Stomach (tissue), 9 donors: ENCODE data around the gene SPIRE2. TPM values are rescaled to one million over a fixed set of nuclear protein-coding genes. Genes with fewer than 3 reads are reported as not detected.
"Not testable (repeated sequence)": the region's sequence is repeated elsewhere in the genome, so short reads cannot be mapped to it uniquely, and the experiment has no call there.

ENCODE experiments used
- DNase-seq, 2 donors: peaks; one replicate each; pipeline versions ENCODE4 v3.0.0 to v3.0.0-alpha.2; 2013 to 2019
- H3K27ac ChIP-seq, 5 donors: fragments of 200-600 bp in 4 of 5; sonication (generic) in 4 of 5; one replicate each; pipeline ENCODE4 v1.5.1; 2013 to 2019; ENCODE audit warnings: mild to moderate bottlenecking in 1 of 5, moderate library complexity in 1 of 5
- H3K27me3 ChIP-seq, 3 donors: fragments of 200-600 bp; sonication (generic); one replicate each; pipeline ENCODE4 v1.5.1; 2017 to 2019; ENCODE audit warnings: mixed run types in 1 of 3
- H3K36me3 ChIP-seq, 4 donors: fragments of 200-600 bp; sonication (generic); 1 replicate in 3 of 4; 2 replicates in 1 of 4; pipeline ENCODE4 v1.5.1; 2016 to 2019
- H3K4me1 ChIP-seq, 4 donors: fragments of 200-600 bp; sonication (generic); one replicate each; pipeline ENCODE4 v1.5.1; 2016 to 2019
- H3K4me3 ChIP-seq, 4 donors: fragments of 200-600 bp; sonication (generic) in 3 of 4; one replicate each; pipeline ENCODE4 v1.5.1; 2016 to 2019; ENCODE audit warnings: mild to moderate bottlenecking in 1 of 4
- H3K9me3 ChIP-seq, 4 donors: fragments of 200-600 bp; sonication (generic); one replicate each; pipeline ENCODE4 v1.5.1; 2016 to 2019
- EP300 ChIP-seq: sonication (generic); formaldehyde crosslinking; IDR thresholded peaks from one replicate; pipeline ENCODE4 v1.6.1; 2017; ENCODE audit warnings: antibody characterized with exemption
- POLR2A ChIP-seq, 4 donors: fragments of 450-650 bp; IDR thresholded peaks; one replicate each; pipeline ENCODE4 v1.6.1; 2016; ENCODE audit warnings: antibody characterized with exemption in 4 of 4, control low read depth in 2 of 4, mild to moderate bottlenecking in 1 of 4, moderate library complexity in 1 of 4
- POLR2AphosphoS5 ChIP-seq, 3 donors: sonication (generic); formaldehyde crosslinking; IDR thresholded peaks; one replicate each; pipeline ENCODE4 v1.6.1; 2016; ENCODE audit warnings: antibody characterized with exemption in 3 of 3
- WGBS, 5 donors: extraction: QIAGEN DNeasy Blood & Tissue Kit in 3 of 5; methylation state at CpG; one replicate each; pipeline versions ENCODE4 v1.1.5 to v1.1.7; 2013 to 2018; 5-methylcytosine and 5-hydroxymethylcytosine counted together
- intact Hi-C: fragments of 100-400 bp; cut with DNase I; formaldehyde crosslinking; loops from one replicate; pipeline ENCODE4 v1.15.1; 2023; ENCODE audit warnings: low total_unique reads
- polyA plus RNA-seq, 3 donors: library from polyadenylated mRNA; stranded (reverse); fragments of 200-250 nt; gene quantifications; one replicate each; pipeline ENCODE4 v1.2.3, GENCODE V29; 2013
- total RNA-seq, 5 donors: library from RNA; depleted of rRNA; stranded (reverse); fragments of >200 nt; gene quantifications; one replicate each; pipeline versions ENCODE4 v1.1.0 to v1.2.3, GENCODE V29; 2014 to 2016
- TF ChIP-seq, protein P1 (sequence below), 7 experiments: fragments of 450-650 bp in 4 of 7; fragments of 200-600 bp in 3 of 7; sonication (generic) in 3 of 7; IDR thresholded peaks; one replicate each; pipeline ENCODE4 v1.5.1; 2016 to 2019; ENCODE audit warnings: antibody characterized with exemption in 7 of 7, control low read depth in 2 of 7, mild to moderate bottlenecking in 1 of 7
- donor health status: healthy with polysubstance abuse.
- donor health status: Bipolar disorder and iron deficiency.
- donor health status: healthy.

Gene SPIRE2
- total and polyA plus RNA-seq, 8 donors, result 3.9 to 230 (median 25.0) TPM

DNA sequence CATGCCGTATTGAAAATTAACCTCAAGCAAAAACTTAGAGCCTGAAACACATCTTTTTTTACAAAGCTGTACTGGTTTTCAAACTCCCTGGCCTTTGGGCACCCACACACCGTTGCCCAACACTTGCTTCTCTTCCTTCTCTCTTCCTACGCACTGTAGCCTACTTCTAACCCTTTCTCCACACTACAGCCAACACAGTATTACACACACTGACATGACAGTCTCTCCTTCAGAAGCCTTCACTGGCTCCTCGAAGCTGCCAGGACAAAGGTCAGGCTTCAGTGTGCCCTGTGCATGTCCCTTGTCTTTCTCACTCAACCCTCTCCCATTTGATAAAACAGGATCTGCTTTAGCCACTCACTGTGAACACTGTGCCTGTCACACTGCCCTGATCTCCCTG lies 19.8 kb upstream of the SPIRE2 start:
- TF ChIP-seq, protein P1, sequence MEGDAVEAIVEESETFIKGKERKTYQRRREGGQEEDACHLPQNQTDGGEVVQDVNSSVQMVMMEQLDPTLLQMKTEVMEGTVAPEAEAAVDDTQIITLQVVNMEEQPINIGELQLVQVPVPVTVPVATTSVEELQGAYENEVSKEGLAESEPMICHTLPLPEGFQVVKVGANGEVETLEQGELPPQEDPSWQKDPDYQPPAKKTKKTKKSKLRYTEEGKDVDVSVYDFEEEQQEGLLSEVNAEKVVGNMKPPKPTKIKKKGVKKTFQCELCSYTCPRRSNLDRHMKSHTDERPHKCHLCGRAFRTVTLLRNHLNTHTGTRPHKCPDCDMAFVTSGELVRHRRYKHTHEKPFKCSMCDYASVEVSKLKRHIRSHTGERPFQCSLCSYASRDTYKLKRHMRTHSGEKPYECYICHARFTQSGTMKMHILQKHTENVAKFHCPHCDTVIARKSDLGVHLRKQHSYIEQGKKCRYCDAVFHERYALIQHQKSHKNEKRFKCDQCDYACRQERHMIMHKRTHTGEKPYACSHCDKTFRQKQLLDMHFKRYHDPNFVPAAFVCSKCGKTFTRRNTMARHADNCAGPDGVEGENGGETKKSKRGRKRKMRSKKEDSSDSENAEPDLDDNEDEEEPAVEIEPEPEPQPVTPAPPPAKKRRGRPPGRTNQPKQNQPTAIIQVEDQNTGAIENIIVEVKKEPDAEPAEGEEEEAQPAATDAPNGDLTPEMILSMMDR (IDR thresholded peaks at IDR 0.05), result no peak
- no peak for TF ChIP-seq POLR2AphosphoS5 (IDR thresholded peaks at IDR 0.05)
- TF ChIP-seq EP300, result no peak
- TF ChIP-seq POLR2A (IDR thresholded peaks at IDR 0.05), result no peak
- H3K36me3 ChIP-seq, result no peaks in the 10 kb centered on the region
- no peaks in the 10 kb centered on the region for H3K27me3 ChIP-seq
- H3K9me3 ChIP-seq, result no peaks in the 10 kb centered on the region
- H3K27ac ChIP-seq, result no peak overlapping the region
- 68 to 93% (median 88%) methylated on average over 3 to 4 of the region's 4 CpGs for WGBS, 5 donors
- H3K4me1 ChIP-seq, result no peaks in the 10 kb centered on the region
- no peak overlapping the region for H3K4me3 ChIP-seq
- intact Hi-C loops, result no loop called here
- DNase-seq, result no peak

DNA sequence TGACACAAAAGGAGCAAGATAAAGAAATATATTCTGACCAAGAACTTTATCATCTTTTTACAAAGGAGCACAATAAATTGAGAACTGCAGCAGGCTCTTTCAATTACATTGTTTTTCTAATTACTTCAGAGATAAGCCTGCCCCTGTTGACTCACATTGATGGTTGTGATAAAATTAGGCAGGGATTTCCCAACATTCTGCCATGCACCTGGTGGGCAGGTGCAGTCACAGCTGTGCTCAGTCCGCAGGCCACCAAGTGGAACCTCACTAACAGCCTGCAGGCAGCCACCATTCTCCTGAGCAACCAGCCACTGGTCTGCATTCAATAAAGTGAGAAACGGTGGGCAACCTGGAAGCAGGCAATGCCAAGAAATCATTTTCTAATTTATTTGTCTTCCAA lies 17.0 kb upstream of the SPIRE2 start:
- DNase-seq, result no peak
- TF ChIP-seq EP300 (no peak), POLR2AphosphoS5 (IDR thresholded peaks at IDR 0.05) (no peak), POLR2A (IDR thresholded peaks at IDR 0.05) (no peak)
- TF ChIP-seq, protein P1 (IDR thresholded peaks at IDR 0.05), result no peak
- intact Hi-C loops, result no loop called here
- H3K36me3 ChIP-seq, result no peaks in the 10 kb centered on the region
- WGBS, 5 donors, result 65 to 92% (median 70%) methylated on average over 2 of the region's 2 CpGs
- no peak overlapping the region for H3K27ac ChIP-seq
- no peaks in the 10 kb centered on the region for H3K9me3 ChIP-seq
- peaks cover 8 to 9% (median 8%) of the 10 kb centered on the region in 4 donors for H3K4me1 ChIP-seq
- H3K4me3 ChIP-seq, result no peak overlapping the region
- H3K27me3 ChIP-seq, result peaks cover 0 to 13% (median 0%) of the 10 kb centered on the region in 3 donors

DNA sequence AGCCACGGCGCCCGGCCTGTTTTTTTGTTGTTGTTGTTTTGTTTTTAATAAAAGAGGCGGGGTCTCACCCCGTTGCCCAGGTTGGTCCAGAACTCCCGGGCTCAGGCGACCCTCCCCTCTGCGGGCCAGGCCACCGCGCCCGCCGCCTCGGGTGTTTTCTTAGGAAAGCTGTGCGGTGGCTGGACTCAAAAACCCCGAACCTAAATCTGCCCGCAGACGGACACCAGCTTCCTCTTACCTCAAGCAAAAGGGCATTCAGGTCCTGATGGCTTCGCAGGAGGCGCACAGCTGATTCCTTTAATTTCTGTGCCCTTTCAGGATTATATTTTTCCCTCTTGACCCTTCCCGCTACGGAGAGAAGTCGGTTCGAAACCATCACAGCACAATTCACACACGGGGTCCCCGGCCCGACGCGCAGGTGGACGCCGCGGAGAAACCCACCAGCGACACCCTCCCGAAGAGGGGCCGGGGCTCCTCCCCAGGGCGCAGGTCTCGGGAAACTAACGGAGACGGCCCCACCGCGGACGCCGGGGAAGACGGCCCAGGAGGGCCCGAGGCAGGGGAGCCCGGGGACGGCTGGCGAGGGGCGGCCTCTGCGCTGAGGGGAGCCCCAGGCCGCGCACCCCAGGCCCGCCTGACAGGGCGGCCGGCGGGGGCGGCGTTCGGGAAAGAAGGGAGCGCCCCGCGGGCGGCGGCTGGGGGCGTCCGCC lies 12.5 kb upstream of the SPIRE2 start:
- Histone ChIP-seq H3K27ac (peak overlapping the region in 2 of 5 donors; percentile 88 to 95), H3K4me3 (peak overlapping the region; percentile 54 to 82 (median 70)), H3K9me3 (no peaks in the 10 kb centered on the region), H3K27me3 (peaks cover 0 to 13% (median 0%) of the 10 kb centered on the region in 3 donors), H3K4me1 (peaks cover 8 to 35% (median 31%) of the 10 kb centered on the region in 4 donors), H3K36me3 (no peaks in the 10 kb centered on the region)
- DNase-seq, result no peak
- 3 to 5% (median 4%) methylated on average over 49 to 65 of the region's 65 CpGs for WGBS, 5 donors
- intact Hi-C loops, result loop anchor here (5.0 kb wide), 1 partner anchor 47 kb away; no protein-coding TSS in a partner anchor
- TF ChIP-seq EP300, result no peak
- TF ChIP-seq POLR2A (IDR thresholded peaks at IDR 0.05), result no peak
- TF ChIP-seq, protein P1 (IDR thresholded peaks at IDR 0.05), result no peak
- no peak for TF ChIP-seq POLR2AphosphoS5 (IDR thresholded peaks at IDR 0.05)

DNA sequence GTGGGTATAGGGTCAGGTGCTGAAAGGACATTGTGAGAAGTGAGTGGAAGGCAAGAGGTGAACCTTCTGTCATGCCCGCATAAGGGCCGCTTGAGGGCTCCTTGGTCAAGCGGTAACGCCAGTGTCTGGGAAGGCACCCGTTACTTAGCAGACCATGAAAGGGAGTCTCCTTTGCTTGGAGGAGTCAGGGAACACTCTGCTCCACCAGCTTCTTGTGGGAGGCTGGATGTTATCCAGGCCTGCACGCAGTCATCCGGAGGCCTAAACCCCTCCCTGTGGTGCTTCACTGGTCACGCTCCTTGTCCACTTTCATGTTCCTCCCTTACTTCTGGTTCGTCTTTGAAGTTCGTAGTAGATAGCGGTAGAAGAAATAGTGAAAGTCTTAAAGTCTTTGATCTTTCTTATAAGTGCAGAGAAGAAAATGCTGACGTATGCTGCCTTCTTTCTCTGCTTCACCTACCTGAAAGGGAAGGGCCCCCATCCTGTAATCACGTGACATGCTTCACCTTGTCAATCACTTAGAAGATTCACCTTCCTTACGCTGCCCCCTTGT lies 9.3 kb upstream of the SPIRE2 start:
- H3K27ac ChIP-seq, H3K9me3 ChIP-seq, H3K36me3 ChIP-seq, DNase-seq: not testable (repeated sequence)
- H3K27me3 ChIP-seq, result peaks cover 0 to 13% (median 0%) of the 10 kb centered on the region in 3 donors
- intact Hi-C loops, result loop anchor here (5.0 kb wide), 1 partner anchor 43 kb away; no protein-coding TSS in a partner anchor
- peaks cover 8 to 48% (median 38%) of the 10 kb centered on the region in 4 donors for H3K4me1 ChIP-seq
- H3K4me3 ChIP-seq, result peak overlapping the region in 1 of 4 donors; percentile 11
- 48 to 72% (median 54%) methylated on average over 14 of the region's 14 CpGs for WGBS, 5 donors

DNA sequence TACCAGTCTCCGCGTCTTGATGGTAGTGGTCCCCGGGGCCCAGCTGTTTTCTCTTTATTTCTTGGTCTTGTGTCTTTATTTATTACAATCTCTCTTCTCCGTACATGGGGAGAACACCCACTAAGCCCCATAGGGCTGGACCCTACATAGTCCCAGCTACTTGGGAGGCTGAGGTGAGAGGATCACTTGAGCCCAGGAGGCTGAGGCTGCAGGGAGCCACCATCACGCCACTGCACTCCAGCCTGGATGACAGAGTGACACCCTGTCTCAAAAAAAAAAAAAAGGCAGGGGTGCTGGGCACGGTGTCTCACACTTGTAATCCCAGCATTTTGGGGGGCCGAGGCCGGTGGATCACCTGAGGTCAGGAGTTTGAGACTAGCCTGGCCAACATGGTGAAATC lies 8.8 kb upstream of the SPIRE2 start:
- not testable (repeated sequence) for H3K36me3 ChIP-seq, DNase-seq, H3K4me3 ChIP-seq, H3K9me3 ChIP-seq, H3K27ac ChIP-seq
- intact Hi-C loops, result loop anchor here (5.0 kb wide), 1 partner anchor 43 kb away; no protein-coding TSS in a partner anchor
- Histone ChIP-seq H3K4me1 (peaks cover 8 to 48% (median 38%) of the 10 kb centered on the region in 4 donors), H3K27me3 (peaks cover 0 to 13% (median 0%) of the 10 kb centered on the region in 3 donors)
- WGBS, 5 donors, result 90 to 95% (median 94%) methylated on average over 8 of the region's 8 CpGs
